NK-92 (cell line): ENCODE results near the gene TJP1.
"Not testable (repeated sequence)": the region's sequence is repeated elsewhere in the genome, so short reads cannot be mapped to it uniquely, and the experiment has no call there.

Experiments
- DNase-seq: peaks from one replicate; lab custom pipeline; 2025; ENCODE audit not compliant: unreplicated experiment; lab: John Stamatoyannopoulos, UW

TJP1 gene

GRCh38 chr15:29800491-29801366 is 21.5 kb downstream of the TJP1 start:
- no peak for DNase-seq

GRCh38 chr15:29799859-29800258 is 22.4 kb downstream of the TJP1 start:
- DNase-seq = no peak

DNA sequence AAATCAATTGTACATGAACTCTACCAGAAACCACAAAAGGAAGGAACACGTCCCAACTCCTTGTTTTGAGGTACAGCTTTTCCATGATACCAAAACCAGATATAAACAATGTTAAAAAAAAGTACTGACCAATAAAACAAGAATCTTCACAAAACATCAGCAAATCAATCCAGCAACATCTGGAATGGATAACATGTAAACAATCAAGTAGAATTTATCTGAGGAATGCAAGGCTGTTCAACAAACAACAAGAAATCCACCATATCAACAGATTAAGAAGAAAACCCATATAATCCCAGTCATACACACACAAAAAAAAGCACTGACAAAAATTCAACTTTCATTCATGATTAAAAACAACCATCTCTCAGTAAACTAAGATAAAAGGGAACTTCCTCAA is 26.7 kb downstream of the TJP1 start:
- DNase-seq = no peak

- no peak for DNase-seq
These were observed 29.7 kb downstream of the TJP1 start for GRCh38 chr15:29792426-29793159.

GRCh38 chr15:29790607-29791006 is 31.7 kb downstream of the TJP1 start:
- no peak for DNase-seq

- no peak for DNase-seq
These were observed 32.4 kb downstream of the TJP1 start for GRCh38 chr15:29789871-29790270.

DNA sequence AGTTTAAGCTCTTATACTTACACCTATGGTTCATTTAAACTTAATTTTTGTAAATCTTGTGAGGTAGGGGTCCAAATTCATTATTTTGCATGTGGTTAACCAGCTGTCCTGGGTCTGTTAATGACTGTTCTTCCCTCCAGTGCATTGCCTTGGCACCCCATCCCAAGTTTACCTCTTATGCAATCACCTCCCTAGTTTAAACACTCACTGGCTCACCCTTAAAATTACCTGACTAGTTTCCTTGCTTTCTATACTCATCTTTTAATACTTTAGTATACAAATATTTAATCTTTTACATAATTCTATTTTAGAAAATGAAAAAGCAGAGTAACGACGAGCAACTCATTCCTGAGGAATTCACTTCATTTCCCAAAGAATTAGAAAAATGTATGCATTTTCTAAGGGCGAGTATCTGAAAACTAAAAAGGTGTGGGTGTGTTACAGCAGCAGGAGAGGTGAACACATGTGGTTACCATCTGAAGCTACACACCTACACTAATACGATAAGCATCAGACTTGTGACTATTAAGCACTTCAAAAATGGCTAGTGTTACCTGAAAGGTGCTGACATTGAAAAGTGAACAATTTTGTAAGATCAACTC is 33.7 kb downstream of the TJP1 start:
- no peak for DNase-seq

DNA sequence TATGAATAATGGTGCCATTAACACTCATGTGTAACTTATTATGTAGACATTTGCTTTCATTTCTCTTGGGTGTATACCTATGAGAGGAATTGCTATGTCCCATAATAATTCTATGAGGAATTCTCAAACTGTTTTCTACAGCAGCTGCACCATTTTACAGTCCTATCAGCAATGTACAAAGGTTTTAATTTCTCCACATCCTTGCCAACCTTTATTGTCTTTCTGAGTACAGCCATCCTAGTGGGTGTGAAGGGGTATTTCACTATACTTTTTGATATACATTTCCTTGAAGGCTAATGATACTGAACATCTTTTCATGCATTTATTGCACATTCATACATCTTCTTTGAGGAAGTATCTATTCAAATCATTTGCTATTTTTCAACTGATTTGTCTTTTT is 34.5 kb downstream of the TJP1 start:
- DNase-seq = no peak

GRCh38 chr15:29785642-29786041 is 36.6 kb downstream of the TJP1 start:
- no peak for DNase-seq

DNA sequence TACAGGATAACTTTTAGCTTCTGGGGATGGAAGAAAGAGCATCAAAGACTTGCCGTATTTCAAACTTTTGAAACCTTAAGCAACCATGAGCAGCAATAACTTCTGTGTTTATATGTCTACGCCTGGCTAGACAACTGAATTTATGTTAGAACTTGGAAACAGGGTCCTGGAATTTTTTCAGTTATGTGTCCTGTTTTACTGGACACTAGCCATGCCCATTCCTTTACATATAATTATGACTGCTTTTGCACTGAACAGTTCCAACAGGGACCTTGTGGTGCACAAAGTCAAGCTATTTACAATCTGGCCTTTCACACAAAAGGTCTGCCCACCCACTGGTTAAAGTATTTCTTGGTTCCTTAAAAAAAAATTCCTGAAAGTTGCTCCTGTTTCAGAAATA is 37.1 kb downstream of the TJP1 start:
- DNase-seq = no peak

DNA sequence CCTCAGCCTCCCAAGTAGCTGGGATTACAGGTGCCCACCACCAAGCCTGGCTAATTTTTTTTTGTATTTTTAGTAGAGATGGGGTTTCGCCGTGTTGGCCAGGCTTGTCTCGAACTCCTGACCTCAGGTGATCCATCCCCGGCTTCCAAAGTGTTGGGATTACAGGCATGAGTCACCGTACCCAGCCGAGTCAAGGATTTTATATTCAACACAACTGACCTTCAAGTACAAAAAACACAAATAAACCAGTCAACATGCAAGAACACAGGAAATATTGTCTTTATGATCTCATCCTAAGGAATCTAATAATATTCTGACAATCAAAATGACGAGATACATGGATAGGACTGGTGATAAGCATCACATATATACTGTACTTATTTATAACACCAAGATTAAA is 37.9 kb downstream of the TJP1 start:
- no peak for DNase-seq

- DNase-seq = not testable (repeated sequence)
These were observed 39.5 kb downstream of the TJP1 start for GRCh38 chr15:29782816-29783215.

GRCh38 chr15:29778382-29778781 is 43.9 kb downstream of the TJP1 start:
- DNase-seq = no peak

- DNase-seq = no peak
These were observed 45.4 kb downstream of the TJP1 start for GRCh38 chr15:29776859-29777258.

- no peak for DNase-seq
These were observed 47.4 kb downstream of the TJP1 start for GRCh38 chr15:29774900-29775299.

DNA sequence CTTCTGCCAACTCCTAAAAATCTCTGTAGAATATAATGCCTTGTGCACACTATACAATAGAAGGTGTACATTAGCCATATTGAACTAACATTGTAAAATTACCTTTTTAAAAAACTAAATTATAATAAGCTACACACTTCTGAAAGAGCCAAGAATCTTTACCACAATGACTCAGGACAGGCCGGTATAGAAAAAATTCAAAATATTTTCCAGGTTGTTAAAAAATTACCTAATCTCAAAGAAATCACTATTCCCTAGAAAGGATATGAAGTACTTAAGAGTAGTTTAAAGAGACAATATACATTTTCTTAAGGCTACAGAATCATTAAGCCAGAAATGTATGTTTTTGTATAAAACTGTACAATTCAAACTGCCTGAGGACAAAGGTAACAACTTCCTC is 48.5 kb downstream of the TJP1 start:
- no peak for DNase-seq

DNA sequence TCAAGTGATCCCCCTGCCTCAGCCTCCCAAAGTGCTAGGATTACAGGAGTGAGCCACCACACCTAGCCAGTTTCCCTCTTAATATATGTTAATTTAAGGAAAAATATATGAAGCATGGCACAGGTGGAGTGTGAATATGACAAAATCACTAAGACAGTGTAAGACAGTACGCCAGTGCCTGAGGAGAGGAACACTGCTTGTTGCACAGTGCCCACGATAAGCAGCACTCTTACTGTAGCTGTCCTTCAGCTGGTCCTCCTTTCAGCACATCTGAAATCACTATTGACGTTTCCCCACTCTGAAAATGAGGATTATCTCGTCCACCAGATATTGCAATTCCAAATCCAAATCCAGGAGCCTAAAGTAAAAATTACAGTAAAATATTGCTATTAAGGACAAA is 49.3 kb downstream of the TJP1 start:
- DNase-seq = no peak

- no peak for DNase-seq
These were observed 51.5 kb downstream of the TJP1 start for GRCh38 chr15:29770796-29771195.

DNA sequence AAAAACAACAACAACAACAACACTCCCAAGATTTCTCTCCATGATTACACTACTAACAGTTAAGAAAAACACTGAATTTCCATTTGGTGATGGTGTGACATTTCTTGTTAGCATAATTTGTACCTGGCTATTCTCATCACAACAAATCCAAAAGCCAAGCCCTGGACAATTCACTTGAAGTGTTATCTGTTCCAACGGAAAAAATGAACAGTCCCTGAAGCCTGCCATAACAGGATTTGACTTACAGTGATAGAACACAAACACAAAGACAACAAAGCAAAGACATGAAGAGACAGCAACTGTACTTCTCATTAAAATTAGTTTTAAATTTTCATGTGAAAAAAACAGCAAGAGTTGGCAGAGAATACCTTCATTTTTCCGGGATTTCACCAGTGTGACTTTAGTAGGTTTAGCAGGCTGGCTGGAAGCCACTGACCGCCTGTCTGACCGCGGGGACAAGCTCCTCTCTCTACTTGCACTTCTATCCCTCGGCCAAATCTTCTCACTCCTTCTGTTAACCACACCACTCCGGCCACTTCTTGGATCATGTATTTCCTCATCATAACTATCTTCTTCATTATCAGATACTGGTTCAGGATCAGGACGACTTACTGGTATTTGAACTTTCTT is 56.3 kb downstream of the TJP1 start:
- no peak for DNase-seq

DNA sequence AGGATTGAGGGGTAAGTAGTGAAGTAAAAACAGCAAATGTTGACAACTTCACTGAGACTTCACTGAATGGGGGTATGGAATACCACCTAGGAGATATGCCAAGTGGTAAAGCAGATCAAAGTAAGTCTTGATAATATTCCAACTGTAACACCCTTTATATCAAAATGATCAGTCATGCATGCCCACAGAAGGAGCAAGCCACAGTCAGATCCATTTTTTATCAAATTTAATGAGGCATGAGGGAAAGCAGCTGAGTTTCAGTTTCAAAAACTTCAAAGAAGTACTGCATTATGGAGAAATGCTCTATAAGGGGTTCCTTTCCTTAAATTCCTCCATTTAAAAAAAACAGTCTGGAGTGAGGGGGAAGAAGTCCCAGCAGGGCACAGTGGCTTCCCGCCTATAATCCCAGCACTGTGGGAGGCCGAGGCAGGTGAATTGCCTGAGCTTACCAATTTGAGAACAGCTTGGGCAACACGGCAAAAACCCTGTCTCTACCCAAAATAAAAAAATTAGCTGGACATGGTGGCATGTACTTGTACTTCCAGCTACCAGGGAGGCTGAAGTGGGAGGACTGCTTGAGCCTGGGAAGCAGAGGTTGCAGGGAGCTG is 56.9 kb downstream of the TJP1 start:
- no peak for DNase-seq

DNA sequence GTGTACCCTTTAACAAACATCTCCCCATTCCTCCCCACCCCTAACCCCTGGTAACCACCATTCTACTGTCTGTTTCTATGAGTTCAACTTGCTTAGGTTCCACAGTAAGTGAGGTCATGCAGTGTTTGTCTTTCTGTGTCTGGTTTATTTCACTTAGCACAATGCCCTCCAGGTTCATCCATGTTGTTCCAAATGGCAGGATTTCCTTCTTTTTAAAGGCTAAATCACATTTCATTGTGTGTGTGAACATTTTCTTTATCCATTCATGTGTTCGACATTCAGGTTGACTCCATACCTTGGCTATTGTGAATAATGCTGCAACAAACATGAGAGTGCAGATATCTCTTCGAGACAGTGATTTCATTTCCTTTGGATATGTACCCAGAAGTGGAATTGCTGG is 62.7 kb downstream of the TJP1 start:
- DNase-seq = no peak
